HG02759 (cell line): ENCODE measurements around the gene TMEM106A.
"Not testable (repeated sequence)": the region's sequence is repeated elsewhere in the genome, so short reads cannot be mapped to it uniquely, and the experiment has no call there.

Source experiments
- ATAC-seq: cut with Tn5 transposase; IDR thresholded peaks from one replicate; pipeline ENCODE4 v1.9.1; 2021; ENCODE audit warnings: mild to moderate bottlenecking, moderate library complexity; ENCODE audit not compliant: unreplicated experiment

TMEM106A gene

GRCh38 chr17:43213545-43213944 is 1.9 kb downstream of the TMEM106A start:
- ATAC-seq: no peak

DNA sequence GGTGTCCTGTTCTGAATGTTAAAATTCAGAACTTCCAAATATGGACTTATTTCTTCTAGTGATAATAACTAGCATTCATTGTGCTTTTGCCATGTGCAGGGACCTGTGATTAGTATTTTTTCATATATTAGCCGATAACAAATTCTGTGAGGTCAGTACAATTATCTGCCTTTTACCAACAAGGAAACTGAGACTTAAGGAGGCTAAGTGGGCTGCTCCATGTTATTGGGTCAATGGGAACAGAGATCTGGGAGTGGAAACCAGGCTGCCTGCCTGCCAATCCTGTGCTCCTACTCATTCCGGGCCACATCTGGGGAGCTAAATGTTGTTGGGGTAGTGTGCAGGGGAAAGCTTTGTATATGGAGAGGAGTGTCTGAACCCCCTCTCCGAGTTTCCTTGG is 3.7 kb downstream of the TMEM106A start:
- no peak for ATAC-seq

DNA sequence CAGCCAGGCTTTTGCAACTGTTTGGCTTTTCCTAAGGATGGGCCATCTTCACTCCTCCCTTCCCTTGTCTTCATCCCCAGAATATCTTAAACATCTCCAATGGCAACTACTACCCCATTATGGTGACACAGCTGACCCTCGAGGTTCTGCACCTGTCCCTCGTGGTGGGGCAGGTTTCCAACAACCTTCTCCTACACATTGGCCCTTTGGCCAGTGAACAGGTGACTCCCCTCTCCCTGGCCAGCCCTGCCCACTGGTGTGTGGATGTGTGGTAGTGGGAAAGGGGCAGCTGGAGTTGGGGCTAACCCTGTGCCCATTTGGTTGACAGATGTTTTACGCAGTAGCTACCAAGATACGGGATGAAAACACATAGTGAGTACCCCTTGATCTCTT is 4.7 kb downstream of the TMEM106A start:
- ATAC-seq: no peak

DNA sequence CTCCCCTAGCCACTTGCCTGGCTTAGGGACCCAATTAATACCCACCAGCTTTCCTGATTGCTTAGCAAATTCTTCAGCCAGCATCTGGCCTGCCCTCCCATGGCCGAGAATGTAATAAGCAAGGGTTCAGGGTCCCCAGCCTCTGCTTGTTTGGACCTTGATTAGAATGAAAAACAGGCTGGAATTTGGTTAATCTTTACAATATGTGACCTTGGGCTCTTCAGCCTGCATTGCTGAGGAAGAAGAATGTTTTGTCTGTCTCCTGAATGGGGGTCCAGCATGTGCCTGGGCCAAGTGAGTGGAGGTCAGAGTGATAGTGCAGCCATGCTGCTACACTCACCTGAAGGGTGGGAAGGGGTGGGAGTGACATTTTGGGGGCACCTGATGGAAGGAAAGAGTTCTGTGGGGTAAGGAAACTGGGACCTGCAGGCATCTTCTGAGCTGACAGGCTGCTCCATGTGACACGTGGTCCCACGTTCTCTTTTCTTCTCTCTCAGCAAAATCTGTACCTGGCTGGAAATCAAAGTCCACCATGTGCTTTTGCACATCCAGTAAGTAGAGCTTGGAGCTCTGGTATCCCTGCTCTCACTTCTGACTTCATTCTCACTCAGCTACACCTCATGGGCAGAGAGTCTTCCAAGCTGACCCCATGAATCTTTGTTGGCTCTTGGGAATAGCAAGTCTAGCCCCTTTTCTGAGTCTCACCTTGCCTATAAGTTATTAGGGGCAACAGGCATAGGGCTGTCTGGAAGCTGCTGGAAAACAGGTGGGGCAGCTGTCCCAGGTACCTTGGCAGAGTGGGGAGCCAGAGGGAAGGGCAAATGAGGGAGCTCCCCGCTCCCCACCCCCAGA is 5.3 kb downstream of the TMEM106A start:
- no peak for ATAC-seq

- no peak for ATAC-seq
Observed at GRCh38 chr17:43217614-43218087, 6.0 kb downstream of the TMEM106A start.

DNA sequence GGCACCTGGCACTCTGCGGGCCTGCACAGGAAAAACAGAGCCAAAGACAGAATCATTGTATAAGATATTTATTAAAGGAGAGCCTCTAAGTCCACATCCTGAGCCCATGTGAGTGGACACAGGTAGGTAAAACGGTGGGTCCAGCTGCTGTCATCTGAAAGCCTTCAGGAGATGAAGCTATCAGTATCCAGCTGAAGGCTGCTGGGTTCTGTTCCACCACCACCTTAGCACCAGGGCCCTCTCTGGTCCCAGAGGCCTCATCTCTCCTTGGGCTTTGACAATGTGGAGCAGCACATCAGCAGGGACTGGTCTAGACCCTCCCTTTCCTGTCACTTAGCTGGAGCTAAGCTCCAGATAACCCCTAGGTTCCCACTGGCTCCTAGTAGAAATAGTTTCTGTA is 7.3 kb downstream of the TMEM106A start:
- ATAC-seq: no peak

- ATAC-seq: no peak
Observed at GRCh38 chr17:43219746-43220380, 8.2 kb downstream of the TMEM106A start.

GRCh38 chr17:43220511-43221125 is 8.9 kb downstream of the TMEM106A start:
- no peak for ATAC-seq

GRCh38 chr17:43224146-43224705 is 12.6 kb downstream of the TMEM106A start:
- no peak for ATAC-seq

DNA sequence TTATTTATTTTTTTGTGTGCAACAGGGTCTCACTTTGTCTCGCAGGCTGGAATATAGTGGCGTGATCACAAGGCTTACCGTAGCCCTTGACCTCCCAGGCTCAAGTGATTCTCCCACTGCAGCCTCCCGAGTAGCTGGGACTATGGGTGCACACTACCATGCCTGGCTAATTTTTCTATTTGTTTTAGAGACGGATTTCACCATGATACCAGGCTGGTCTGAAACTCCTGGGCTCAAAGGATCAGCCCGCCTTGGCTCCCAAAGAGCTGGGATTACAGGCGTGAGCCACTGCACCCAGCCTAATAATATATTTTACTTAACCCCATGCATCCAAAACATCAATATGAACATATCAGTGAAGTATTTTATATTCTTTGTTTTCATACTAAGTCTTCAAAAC is 14.7 kb downstream of the TMEM106A start:
- ATAC-seq: no peak

DNA sequence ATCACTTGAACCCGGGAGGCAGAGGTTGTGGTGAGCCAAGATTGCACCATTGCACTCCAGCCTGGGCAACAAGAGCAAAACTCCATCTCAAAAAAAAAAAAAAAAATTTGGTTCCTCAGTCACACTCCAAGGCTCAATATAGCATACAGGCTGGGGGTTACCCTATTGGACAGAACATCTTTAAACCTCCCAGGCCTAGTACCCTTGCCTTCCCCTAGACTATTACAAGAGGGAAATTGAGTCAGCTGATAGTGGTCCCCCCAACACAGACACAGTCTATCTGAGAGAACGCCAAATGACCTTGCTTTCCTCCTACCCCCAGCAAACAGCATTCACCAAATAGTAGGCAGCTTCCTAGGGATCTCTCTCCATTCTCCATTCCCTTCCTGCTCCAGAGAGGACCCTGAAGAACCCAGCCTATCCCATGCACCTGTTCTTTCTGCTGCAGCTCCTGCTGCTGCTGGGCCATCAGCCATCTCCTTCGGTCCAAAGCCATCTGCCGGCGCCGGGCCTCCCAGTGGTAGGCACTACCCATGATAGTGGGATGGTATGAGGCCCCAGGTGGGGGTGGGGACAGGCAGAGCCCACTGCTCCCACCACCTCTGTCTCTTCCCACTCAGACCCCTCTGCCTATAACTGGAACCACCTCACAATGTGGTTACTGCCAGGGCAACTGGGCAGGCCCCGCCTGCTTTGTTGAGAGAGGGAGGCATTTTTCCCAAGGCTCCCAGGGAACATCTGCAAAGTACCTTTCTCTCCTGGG is 16.5 kb downstream of the TMEM106A start, which contains the start of gene CCDC200:
TSS of gene CCDC200 (minus strand) at position 604 of the 763 bp plus-strand sequence. CDS start at position 535, 69 bp downstream.
- not testable (repeated sequence) for ATAC-seq

- not testable (repeated sequence) for ATAC-seq
Observed at GRCh38 chr17:43231205-43232020, 19.7 kb downstream of the TMEM106A start.

DNA sequence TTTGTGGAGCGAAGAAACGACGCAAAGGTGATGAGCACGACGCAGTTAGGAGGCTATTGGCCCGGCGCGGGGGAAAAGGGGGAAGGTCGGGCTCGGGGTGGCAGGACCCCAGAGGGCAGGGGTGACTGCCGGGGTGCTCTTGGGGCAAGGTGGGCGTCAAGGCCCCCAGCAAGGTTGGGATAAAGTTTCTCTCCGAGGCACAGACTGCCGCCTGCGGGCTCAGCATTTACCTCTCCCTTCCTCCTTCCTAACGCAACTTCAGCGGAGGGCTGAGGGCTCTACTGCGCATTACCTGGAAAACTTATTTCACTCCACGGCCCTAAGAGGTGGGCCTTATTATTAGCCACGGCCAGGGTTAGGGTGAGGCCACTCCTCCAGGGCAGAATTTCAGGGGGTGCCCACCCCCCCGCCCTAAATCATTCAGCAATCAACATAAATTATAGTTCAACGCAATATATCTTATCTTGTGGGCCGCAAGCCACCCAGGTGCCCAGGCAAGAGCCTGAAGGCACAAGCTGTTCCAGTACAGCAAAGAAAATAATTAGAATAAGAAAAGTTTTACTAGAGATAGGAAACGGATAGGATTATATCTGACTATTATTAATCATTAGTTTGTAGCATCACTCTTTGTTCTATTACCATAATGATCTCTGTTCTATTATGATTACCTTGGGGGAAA is 20.5 kb downstream of the TMEM106A start:
- ATAC-seq: not testable (repeated sequence)

- not testable (repeated sequence) for ATAC-seq
Observed at GRCh38 chr17:43233263-43233662, 21.6 kb downstream of the TMEM106A start.

DNA sequence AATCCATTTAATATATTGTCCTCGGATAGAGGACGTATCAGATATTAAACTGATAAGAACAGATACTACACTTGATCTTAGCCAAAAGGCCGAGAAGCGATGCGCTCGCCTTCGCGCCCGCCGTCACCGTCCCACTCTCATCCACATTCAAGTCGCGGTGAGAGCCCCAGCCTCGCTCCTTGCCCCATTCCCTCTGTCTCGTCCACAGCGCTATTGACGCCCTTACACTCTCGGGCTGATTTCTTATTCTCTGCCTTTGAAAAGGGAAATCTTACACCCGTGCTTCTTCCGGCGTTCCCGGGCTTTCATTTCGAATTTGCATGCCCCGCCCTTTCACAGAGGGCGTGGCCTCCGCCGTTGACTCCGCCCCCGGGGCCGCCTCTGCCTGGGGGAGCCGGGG is 22.2 kb downstream of the TMEM106A start, which contains the start of gene RNU2-1:
TSS of gene RNU2-1 (minus strand) at position 101 of the 400 bp plus-strand sequence.
- not testable (repeated sequence) for ATAC-seq

GRCh38 chr17:43239597-43239996 is 27.9 kb downstream of the TMEM106A start:
- ATAC-seq: not testable (repeated sequence)

GRCh38 chr17:43240596-43241352 is 29.1 kb downstream of the TMEM106A start:
- ATAC-seq: not testable (repeated sequence)

- ATAC-seq: not testable (repeated sequence)
Observed at GRCh38 chr17:43246456-43246855, 34.8 kb downstream of the TMEM106A start.
